ENCODE results near the gene PSMB11.

The PSMB11 gene

DNA sequence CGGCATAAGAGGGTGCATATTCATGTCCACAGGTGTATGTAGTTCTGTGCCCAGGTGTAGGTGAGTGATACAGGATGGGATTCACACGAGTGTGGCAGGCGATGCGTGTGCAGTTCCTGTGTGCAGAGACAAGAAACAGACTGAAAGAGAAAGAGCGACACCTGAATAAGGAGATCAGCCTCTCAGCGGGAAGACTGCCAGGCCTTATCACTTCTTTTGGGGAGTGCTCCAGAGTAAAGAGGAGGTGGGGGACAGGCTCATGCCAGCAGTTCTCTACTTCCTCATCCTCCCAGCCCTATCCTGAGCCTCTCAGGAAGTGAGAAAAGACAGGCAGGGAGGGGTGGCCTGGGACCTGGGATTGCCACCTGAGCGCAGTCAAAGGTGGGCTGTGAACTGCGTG is 2.8 kb downstream of the PSMB11 start:
- no peak for DNase-seq

- no peak for DNase-seq
Measured at GRCh38 chr14:23045419-23046357, 3.7 kb downstream of the PSMB11 start.

- no peak for DNase-seq
Measured at GRCh38 chr14:23047034-23047634, 5.1 kb downstream of the PSMB11 start.

DNA sequence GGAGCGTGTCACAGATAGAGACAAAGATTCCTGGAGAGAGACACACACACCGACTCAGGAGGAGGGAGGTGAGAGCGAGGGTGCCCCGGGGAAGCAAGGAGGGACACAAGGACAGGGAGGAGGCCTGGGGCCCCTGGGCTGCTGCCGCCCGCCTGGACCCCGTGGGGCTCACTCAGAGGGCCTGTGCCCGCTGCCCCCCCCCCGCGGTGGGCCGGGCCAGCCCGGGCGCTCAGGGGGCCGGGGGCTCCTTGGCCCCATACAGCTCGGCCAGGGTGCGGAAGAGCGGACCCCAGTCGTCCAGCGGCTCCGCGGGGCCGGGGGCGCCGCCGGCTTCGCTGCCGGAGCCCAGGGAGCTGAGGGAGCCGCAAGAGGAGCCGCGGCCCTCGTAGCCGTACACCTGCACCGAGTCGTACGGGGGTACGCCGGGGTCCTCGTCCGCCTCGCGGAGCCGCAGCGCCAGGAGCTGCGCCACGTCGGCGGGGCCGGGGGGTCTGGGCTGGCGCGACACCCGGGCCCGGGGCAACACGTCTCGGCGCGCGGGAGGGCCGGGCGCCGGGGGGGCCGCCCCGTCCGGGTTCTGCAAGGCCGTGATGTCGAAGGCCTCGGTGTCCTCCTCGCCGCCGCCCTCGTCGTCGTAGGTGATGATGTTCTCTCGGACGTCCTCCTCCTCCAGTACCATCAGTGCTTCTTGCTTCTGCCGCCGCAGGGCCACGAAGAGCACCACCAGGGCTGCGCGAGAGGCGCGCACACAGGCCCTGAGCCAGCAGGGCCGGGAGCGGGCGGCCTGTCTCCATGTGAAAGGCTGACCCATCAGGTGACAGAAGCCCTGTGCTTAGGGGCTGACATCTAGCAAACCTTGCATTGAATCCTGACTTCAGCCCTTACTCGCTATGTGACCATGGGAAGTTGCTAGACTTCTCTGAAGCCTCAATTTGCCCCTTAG is 6.0 kb downstream of the PSMB11 start:
- DNase-seq = no peak

DNA sequence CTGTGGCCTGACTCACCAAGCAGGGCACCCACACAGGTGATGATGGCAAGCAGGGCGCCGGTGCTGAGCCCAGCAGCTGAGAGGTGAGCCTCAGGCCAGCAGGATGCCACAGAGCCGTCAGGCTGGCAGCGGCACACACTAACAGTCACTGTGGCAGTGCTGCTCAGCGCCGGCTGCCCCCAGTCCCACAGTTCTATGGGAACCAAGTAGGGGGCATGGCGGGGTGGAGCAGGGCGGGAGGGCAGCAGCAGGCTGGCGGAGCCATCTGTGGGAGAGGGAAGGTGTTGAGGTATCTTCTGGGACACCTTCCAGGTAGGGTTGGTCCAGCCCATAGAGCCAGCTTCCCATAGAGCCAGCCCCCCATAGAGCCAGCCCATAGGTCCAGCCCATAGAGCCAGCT is 7.0 kb downstream of the PSMB11 start:
- no peak for DNase-seq

GRCh38 chr14:23051141-23052057 is 9.4 kb downstream of the PSMB11 start:
- DNase-seq = no peak

DNA sequence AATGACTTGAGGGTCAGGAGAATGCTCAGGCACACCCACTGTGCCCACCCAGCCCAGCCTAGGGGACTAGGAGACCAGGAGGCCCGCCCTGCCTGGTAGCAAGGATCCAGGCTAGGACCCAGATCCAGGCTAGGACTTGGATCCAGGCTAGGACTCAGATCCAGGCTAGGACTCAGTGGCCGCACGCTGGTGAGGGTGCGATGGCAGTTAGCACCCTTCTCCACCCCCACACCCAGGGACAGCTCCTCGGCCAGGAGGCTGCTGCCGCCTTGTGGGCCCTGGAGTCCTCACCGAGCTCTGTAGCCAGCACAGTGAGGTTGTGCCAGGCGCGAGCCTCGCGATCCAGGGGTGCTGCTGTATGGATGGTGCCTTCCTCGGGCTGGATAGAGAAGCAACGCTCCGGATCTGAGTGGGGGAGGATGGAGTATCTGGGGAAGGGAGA is 10.2 kb downstream of the PSMB11 start:
- no peak for DNase-seq

GRCh38 chr14:23052671-23053070 is 10.7 kb downstream of the PSMB11 start:
- no peak for DNase-seq

DNA sequence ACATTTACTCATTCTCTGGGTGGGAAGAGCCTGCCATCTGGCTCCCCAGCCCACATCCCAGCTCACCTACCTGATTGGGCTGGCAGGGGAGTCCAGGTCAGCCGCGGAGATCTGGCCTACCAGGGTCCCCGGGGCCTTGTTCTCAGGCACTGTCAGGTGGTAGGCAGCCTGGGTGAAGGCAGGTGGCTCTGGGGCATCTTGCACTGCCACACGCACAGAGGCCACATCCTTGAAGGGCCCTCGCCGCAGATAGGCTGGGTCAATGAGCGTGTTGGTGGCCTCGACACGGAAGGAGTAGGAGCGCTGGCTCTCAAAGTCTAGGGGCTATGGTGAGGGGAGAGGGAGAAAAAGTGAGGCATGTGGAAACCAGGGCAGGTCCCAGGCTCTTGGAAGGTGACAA is 11.4 kb downstream of the PSMB11 start:
- no peak for DNase-seq

- DNase-seq = no peak
Measured at GRCh38 chr14:23054000-23054811, 12.2 kb downstream of the PSMB11 start.

DNA sequence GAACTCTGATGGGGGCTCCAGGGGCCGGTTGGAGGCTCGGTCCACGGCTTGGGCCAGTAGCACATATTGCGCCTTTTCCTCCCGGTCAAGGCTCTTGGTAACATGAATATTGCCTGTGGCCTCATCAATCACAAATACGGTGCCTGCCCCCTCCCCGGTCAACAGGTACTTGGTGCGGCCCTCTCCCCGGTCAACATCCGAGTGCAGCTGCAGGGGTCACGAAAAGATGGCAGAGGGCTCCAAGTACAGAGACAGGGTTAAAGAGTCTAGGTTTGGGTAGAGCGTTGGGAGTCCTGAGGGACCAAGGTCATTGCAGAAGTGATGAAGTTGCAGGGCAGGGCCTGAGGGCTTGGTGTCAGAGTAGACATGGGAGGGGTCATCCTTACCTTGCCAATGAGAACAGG is 13.1 kb downstream of the PSMB11 start:
- no peak for DNase-seq

DNA sequence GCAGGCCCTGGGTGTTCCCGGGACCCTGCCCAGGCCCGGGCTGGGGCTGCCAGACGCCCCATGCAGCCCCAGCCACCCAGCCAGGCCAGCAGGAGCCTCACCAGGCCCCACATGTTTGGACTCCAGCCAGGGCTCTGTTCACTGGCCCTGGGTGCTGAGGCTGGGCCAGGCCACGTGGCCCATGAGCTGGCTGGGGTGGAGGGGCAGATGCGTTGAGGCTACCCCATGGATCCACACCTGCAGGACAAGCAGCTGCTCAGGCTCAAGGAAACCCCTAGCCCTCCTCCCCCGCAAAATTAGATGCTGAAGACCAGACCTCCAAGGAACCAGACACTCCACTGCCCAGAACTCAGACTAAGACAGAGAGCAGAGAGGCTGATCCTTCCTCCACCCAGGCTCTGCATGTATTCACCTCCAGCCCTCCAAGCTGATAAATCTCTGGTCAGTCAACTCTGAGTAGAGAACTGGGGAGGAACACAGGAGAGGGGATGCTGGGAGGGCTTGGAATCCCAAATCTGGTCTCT is 13.7 kb downstream of the PSMB11 start:
- no peak for DNase-seq

DNA sequence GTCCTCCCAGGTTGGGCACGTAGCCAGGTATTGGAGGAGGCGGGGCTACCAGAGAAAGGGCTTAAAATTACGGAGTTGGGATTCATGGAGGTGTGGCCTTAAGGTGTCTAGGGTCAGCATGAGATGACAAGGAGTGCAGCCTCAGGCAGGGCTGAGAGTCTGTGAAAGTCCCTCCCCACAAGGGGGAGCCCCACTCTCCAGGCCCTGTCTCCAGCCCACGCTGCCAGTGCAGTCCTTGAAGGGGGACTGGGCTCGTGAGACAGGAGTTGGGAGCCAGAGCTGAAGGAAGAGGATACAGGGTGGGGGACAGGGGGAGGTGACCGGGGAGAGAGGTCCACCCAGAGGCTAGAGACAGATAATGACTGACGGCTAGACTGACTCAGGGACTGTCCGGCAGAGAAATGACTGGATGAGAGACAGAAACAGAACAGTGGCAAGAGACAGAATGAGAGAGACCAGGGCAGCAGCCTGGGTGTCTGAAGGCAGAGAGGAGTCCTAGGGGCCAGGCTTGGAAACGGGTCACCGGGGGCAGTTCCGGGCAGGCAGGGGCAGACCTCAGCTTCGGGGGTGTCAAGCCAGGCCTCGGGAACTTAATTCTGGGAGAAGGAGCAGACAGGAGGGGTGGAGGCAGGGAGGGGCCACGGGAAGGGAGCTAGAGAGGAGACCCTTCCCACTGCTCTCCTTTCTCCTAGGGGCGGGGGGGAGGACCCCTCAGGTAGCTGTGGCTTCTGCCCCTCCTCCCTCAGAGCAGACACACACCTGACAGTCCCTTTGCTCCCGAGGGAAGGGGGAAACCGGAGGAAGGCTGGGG is 14.3 kb downstream of the PSMB11 start:
- no peak for DNase-seq

- DNase-seq = no peak
Measured at GRCh38 chr14:23056956-23057756, 15.1 kb downstream of the PSMB11 start, which contains the start of gene CDH24. Gene CDH24, minus strand, starts transcription at chr14:23057520. Its CDS starts 1,787 bp downstream, at chr14:23055733.

DNA sequence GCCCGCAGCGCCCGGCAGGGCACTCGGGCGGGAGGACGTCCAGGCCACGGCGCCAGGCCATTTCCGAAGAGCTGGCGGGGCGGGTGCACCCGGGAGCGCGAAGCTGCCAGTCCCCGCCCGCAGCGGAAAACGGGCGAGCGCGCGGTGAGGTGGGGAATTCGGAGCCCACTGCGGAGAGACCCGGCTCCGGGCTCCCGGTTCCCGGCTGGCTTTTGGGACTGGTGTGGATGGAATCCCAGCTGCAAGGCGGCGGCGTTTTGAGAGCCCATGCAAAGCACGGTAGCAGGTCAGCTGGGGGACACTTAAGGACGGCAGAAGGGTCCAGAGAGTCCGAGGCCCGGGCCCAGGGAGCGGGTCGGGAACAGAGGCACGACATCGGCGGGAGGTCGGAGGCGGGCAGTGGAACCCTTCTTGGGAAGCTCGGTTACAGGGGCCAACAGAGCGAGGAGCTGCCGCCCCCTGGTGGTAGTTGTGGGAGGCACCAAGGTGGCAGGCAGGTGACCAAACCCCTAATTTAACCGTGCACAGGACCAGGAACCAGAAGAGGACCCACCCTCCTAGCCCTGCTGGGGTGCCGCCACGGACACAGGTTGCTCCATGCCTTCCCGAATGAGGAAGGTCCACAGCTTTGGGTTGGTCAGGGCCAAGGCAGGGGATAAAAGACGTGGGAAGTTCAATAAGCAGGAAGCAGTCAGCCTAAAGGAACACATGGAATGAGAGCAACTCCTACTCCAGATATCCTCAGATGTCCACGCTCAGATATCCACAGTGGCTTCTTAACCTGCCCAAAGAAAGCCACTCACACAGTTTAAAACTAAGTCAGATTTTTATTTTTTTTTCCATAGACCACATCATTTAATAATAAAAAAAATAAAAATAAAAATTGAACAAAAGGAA is 16.0 kb downstream of the PSMB11 start:
- no peak for DNase-seq

- no peak for DNase-seq
Measured at GRCh38 chr14:23058654-23059504, 16.9 kb downstream of the PSMB11 start.

Data from NCI-H187 treated with DMSO at 0.1 percent for 48 hours (cell line).